K562 treated with DMSO at 1 percent for 12 hours (cell line): ENCODE results near the gene CKM. TPM values are rescaled to one million over a fixed set of nuclear protein-coding genes. Genes with fewer than 3 reads are reported as not detected.

Experiments
- total RNA-seq: library from RNA; unstranded; fragments of 300-600 nt; gene quantifications from 2 replicates; pipeline ENCODE4 v1.2.3, GENCODE V29; 2022; ENCODE audit not compliant: insufficient read depth

The CKM gene
- not detected in 2 replicates for total RNA-seq

GRCh38 chr19:45322744-45323281, at the start of gene CKM:
TSS of gene CKM (minus strand) at chr19:45322875. CDS start at chr19:45319713, 3,162 bp downstream.

DNA sequence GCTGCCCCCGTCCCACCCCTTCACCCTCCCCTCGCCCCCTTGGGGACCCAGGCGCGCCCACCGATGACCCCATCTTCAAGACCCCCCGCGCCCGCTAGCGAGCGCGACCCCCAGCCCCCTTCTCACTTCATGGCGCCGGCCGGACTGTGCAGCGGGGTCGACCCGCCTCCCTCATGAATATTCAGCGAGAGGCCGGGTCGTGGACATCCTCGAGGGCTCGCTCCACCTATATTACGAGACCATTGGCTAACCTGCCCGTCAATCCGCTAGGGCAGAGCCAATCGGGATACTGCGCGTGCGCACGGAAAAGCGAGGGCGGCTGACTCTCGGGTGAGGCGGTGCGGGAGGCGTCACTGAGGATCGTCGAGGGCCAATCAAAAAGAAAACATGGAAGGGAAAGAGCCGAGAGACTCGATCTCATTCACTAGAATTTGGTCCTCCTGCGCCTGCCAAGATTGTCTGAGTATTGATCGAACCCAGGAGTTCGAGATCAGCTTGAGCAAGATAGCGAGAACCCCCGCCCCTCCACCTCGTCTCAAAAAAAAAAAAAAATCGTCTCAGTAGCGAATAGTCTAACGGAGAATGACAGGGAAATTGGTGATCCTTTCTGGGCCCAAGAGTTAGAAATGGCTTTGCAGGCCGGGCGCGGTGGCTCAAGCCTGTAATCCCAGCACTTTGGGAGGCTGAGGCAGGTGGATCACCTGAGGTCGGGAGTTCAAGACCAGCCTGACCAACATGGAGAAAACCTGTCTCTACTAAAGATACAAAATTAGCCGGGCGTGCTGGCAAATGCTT, 47.9 kb upstream of the CKM start, which contains the start of gene ERCC2:
ERCC2 (minus strand) TSS at position 164 of the 795 bp plus-strand sequence; CDS start at position 131, 33 bp downstream.

GRCh38 chr19:45340232-45340898, 17.7 kb upstream of the CKM start, which contains the start of gene KLC3:
TSS of gene KLC3 (plus strand) at chr19:45340750. CDS start at chr19:45345542, 4,792 bp downstream.

Other genes starting within 250 kb of the CKM start
- gene ZNF296, start 246.4 kb downstream of the CKM start, total RNA-seq, result 4.0 and 6.2 TPM in 2 replicates
- 39.3 and 48.7 TPM in 2 replicates for gene GEMIN7, start 243.6 kb downstream of the CKM start, total RNA-seq
- 14.3 and 29.4 TPM in 2 replicates for gene PPP1R37, start 229.7 kb downstream of the CKM start, total RNA-seq
- 0.25 and 0.73 TPM in 2 replicates for gene NKPD1, start 161.9 kb downstream of the CKM start, total RNA-seq
- 64.4 and 117 TPM in 2 replicates for gene TRAPPC6A, start 144.6 kb downstream of the CKM start, total RNA-seq
- gene BLOC1S3, start 144.1 kb downstream of the CKM start, total RNA-seq, result 25.7 and 29.9 TPM in 2 replicates
- 16.3 and 18.8 TPM in 2 replicates for gene EXOC3L2, start 77.5 kb downstream of the CKM start, total RNA-seq
- 17.2 and 27.0 TPM in 2 replicates for gene MARK4, start 71.6 kb downstream of the CKM start, total RNA-seq
- 5.4 and 5.9 TPM in 2 replicates for gene KLC3, start 17.9 kb upstream of the CKM start, total RNA-seq
- gene ERCC2, start 47.7 kb upstream of the CKM start, total RNA-seq, result 24.6 and 32.3 TPM in 2 replicates
- gene PPP1R13L, start 82.2 kb upstream of the CKM start, total RNA-seq, result 14.7 and 18.9 TPM in 2 replicates
- 0.98 and 3.0 TPM in 2 replicates for gene POLR1G, start 83.8 kb upstream of the CKM start, total RNA-seq
- gene ERCC1, start 101.0 kb upstream of the CKM start, total RNA-seq, result 55.7 and 65.2 TPM in 2 replicates
- gene FOSB, start 145.1 kb upstream of the CKM start, total RNA-seq, result 1.1 and 1.5 TPM in 2 replicates
- 66.8 and 81.5 TPM in 2 replicates for gene RTN2, start 174.2 kb upstream of the CKM start, total RNA-seq
- gene PPM1N, start 175.6 kb upstream of the CKM start, total RNA-seq, result 8.9 and 12.3 TPM in 2 replicates
- 106 and 111 TPM in 2 replicates for gene VASP, start 184.6 kb upstream of the CKM start, total RNA-seq